Osteocyte (in vitro differentiated cells): ENCODE measurements around the gene PXT1. TPM values are rescaled to one million over a fixed set of nuclear protein-coding genes. Genes with fewer than 3 reads are reported as not detected.

ENCODE experiments used
- DNase-seq: peaks from one replicate; pipeline ENCODE4 v3.0.0; 2021; ENCODE audit warnings: mixed read lengths; ENCODE audit not compliant: unreplicated experiment; ENCODE audit errors: extremely low spot score
- H3K27ac Mint-ChIP-seq: one replicate; pipeline ENCODE4 v1.8.0; 2021; ENCODE audit warnings: mild to moderate bottlenecking, mixed read lengths; ENCODE audit not compliant: unreplicated experiment
- H3K27me3 Mint-ChIP-seq: one replicate; pipeline ENCODE4 v1.8.0; 2021; ENCODE audit warnings: mixed read lengths; ENCODE audit not compliant: unreplicated experiment
- H3K36me3 Mint-ChIP-seq: one replicate; pipeline ENCODE4 v1.8.0; 2021; ENCODE audit warnings: mixed read lengths; ENCODE audit not compliant: unreplicated experiment
- H3K4me1 Mint-ChIP-seq: one replicate; pipeline ENCODE4 v1.8.0; 2021; ENCODE audit warnings: mixed read lengths; ENCODE audit not compliant: unreplicated experiment
- H3K4me3 Mint-ChIP-seq: one replicate; pipeline ENCODE4 v1.8.0; 2021; ENCODE audit warnings: mild to moderate bottlenecking, moderate library complexity, mixed read lengths; ENCODE audit not compliant: unreplicated experiment
- H3K9me3 Mint-ChIP-seq: one replicate; pipeline ENCODE4 v1.8.0; 2021; ENCODE audit warnings: mixed read lengths; ENCODE audit not compliant: unreplicated experiment
- total RNA-seq: library from RNA; stranded (reverse); gene quantifications from 2 replicates; pipeline ENCODE4 v1.2.1, GENCODE V29; 2021
- TF ChIP-seq, protein P1 (sequence below): fragments of 200-600 bp; sonication (generic); IDR thresholded peaks from 2 replicates; pipeline ENCODE4 v1.5.0; 2021; ENCODE audit warnings: antibody characterized with exemption, mild to moderate bottlenecking, moderate library complexity

Gene PXT1
- total RNA-seq, 1 donor from 2014 or later, result not detected

DNA sequence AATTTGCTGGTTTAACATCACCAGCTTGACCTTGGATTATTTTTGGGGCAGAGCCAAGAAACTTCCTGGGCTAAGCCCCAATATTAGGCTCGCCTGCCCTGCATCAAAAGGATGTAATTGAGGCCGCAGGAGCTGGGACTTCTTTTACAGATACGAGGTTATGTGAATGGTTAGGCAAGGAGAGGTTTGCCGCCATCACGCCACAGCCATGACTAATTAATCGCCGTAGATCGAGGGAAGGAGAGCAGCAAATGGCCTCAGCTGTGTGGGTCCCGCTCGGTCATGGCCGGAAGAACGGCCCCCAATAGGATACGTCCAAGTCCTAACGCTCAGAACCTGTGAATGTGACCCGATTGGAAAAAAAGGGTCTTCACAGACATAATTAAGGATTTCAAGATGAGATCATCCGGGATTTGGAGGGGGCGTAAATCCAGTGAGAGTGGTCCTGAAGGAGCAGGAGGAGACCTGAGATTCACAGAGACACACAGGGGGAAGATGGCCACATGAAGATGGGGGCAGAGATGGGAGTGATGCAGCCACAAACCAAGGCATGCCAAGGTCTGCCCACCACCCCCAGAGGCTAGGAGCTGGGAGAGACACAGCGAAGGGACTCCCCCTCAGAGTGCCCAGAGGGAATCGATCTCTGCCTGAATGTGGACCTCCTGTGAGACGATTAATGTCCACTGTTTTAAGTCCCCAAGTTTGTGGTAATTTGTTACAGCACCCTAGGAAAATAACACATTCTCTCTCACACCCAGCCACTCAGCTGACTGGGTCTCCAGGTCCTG is 96.0 kb downstream of the PXT1 start:
- H3K9me3 Mint-ChIP-seq, result no peaks in the 10 kb centered on the region
- H3K36me3 Mint-ChIP-seq, result no peaks in the 10 kb centered on the region
- H3K27ac Mint-ChIP-seq, result no peak overlapping the region
- no peak for DNase-seq
- H3K4me3 Mint-ChIP-seq, result no peak overlapping the region
- peaks cover 4% of the 10 kb centered on the region for H3K4me1 Mint-ChIP-seq
- TF ChIP-seq, protein P1, sequence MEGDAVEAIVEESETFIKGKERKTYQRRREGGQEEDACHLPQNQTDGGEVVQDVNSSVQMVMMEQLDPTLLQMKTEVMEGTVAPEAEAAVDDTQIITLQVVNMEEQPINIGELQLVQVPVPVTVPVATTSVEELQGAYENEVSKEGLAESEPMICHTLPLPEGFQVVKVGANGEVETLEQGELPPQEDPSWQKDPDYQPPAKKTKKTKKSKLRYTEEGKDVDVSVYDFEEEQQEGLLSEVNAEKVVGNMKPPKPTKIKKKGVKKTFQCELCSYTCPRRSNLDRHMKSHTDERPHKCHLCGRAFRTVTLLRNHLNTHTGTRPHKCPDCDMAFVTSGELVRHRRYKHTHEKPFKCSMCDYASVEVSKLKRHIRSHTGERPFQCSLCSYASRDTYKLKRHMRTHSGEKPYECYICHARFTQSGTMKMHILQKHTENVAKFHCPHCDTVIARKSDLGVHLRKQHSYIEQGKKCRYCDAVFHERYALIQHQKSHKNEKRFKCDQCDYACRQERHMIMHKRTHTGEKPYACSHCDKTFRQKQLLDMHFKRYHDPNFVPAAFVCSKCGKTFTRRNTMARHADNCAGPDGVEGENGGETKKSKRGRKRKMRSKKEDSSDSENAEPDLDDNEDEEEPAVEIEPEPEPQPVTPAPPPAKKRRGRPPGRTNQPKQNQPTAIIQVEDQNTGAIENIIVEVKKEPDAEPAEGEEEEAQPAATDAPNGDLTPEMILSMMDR, result no peak
- peaks cover 20% of the 10 kb centered on the region for H3K27me3 Mint-ChIP-seq

DNA sequence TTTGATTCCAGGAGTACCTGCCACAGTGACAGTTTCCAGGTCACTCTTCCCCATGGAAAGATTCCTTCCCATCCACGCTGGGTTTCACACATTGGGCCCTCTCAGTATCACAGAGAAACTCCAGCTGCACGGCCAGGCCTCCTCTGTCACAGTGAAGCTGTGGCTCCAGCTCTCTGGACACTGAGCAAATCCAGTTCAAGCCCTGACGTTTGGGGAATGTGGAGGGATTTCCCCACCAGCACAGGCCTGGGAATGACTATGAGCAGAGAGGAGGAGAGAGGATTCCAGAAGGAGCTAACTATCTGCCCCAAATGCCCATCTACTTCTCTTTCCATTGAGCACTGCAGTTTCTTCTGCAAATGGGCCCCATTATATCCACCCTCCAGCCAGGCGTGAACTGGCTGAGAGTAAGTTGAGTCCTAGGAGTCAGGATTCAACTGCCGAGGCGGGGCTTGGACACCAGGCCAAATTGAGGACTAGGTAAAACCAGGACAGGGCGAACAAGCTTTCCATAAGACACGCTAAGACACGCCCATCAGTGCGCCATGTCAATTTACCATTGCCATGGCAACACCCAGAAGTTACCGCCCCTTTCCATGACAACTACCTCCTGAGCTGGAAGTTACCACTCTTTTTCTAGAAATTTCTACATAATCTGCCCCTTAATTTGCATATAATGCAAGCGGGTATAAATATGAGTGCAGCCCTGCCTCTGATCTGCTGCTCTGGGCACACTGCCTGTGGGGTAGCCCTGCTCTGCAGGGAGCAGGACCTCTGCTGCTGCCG is 96.8 kb downstream of the PXT1 start:
- no peak overlapping the region for H3K27ac Mint-ChIP-seq
- H3K4me1 Mint-ChIP-seq, result peaks cover 4% of the 10 kb centered on the region
- TF ChIP-seq, protein P1, result no peak
- H3K27me3 Mint-ChIP-seq, result peaks cover 21% of the 10 kb centered on the region
- no peaks in the 10 kb centered on the region for H3K9me3 Mint-ChIP-seq
- no peak overlapping the region for H3K4me3 Mint-ChIP-seq
- H3K36me3 Mint-ChIP-seq, result no peaks in the 10 kb centered on the region
- no peak for DNase-seq

DNA sequence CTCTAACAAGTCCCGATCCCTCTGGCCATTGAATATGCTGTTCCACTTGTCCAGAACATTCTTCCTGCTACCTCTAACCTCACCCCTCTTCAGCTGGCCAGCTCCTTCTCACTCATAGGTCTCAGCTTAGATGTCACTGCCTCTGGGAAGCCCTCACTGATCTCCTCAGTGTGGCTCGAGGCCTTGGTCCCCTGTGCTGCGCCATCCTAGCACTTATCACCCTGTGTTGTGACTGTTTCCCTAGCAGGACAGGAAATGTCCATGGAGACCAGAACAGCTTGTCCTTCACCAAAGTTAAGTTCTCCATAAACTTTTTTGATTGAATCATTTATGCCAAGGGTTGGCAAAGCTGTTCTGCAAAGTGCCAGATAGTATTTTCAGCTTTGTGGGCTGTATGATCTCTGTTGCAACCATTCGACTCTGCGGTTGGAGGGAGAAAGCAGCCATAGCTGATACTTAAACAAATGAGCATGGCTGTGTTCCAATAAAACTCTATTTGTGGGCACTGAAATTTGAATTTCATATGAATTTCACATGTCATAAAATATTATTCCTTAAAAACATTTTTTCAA is 99.5 kb downstream of the PXT1 start:
- Mint-ChIP-seq H3K27me3 (peaks cover 35% of the 10 kb centered on the region), H3K36me3 (no peaks in the 10 kb centered on the region), H3K4me1 (peaks cover 9% of the 10 kb centered on the region), H3K9me3 (no peaks in the 10 kb centered on the region), H3K27ac (no peak overlapping the region), H3K4me3 (no peak overlapping the region)
- TF ChIP-seq, protein P1, result no peak
- no peak for DNase-seq

DNA sequence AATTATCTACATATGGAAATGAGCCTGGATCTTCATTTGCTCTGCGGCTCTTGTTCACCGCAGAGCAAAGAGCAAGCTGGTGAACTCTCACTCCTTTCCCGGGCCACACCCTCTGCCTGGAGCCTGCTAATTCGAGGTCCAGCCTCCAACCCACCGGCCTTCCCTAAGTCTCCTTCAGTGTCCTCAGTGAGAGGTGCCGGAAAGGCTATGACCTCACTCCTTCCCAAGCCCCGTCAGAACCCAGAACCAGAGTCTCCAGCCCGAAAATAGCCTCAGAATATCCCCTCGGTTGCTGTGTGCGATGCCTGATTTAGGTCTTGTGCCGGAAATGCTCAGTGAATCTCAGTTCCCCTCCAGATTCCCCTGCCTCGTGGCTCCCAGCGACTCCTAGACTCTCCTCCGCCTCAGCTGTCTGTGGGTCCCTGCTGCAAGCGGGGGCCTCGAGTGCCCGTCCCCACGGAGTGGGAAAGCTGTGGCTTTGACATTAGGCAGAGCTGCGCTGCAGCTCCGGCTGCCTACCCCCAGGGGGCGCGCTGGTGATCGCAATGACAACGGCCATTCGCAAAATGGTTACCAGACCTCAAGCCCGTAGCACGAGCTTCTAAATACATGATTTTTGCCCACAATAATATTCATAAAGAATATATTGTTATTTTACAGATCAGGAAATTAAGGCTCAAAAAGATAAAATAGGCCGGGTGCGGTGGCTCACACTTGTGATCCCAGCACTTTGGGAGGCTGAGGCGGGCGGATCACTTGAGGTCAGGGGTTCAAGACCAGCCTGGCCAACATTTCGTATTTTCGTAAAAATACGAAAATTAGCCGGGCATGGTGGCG is 101.8 kb downstream of the PXT1 start:
- Mint-ChIP-seq H3K9me3 (no peaks in the 10 kb centered on the region), H3K36me3 (no peaks in the 10 kb centered on the region), H3K27ac (no peak overlapping the region), H3K27me3 (peaks cover 54% of the 10 kb centered on the region), H3K4me3 (peak overlapping the region; percentile 63), H3K4me1 (peaks cover 6% of the 10 kb centered on the region)
- DNase-seq, result peak; percentile 88
- TF ChIP-seq, protein P1, result peak; percentile 95

Other genes with a start within 250 kb of the PXT1 start
- gene BRPF3, start 246.1 kb downstream of the PXT1 start, total RNA-seq, result 29.4 and 36.2 TPM in 2 replicates
- not detected in 2 replicates for gene PNPLA1, start 172.8 kb downstream of the PXT1 start, total RNA-seq
- not detected in 2 replicates for gene BNIP5, start 106.0 kb downstream of the PXT1 start, total RNA-seq
- 0.24 and 0.59 TPM in 2 replicates for gene ETV7, start 55.2 kb downstream of the PXT1 start, total RNA-seq
- gene KCTD20, start 146 bp upstream of the PXT1 start, total RNA-seq, result 76.3 and 82.5 TPM in 2 replicates
- 51.6 and 53.9 TPM in 2 replicates for gene STK38, start 104.6 kb upstream of the PXT1 start, total RNA-seq
- 209 and 216 TPM in 2 replicates for gene SRSF3, start 151.5 kb upstream of the PXT1 start, total RNA-seq
- 161 and 201 TPM in 2 replicates for gene CDKN1A, start 235.9 kb upstream of the PXT1 start, total RNA-seq